ENCODE measurements around the gene RPGR.

The RPGR gene

GRCh38 chrX:38318606-38319005, 8.7 kb downstream of the RPGR start:
- DNase-seq = no peak

GRCh38 chrX:38318196-38318595, 9.1 kb downstream of the RPGR start:
- no peak for DNase-seq

DNA sequence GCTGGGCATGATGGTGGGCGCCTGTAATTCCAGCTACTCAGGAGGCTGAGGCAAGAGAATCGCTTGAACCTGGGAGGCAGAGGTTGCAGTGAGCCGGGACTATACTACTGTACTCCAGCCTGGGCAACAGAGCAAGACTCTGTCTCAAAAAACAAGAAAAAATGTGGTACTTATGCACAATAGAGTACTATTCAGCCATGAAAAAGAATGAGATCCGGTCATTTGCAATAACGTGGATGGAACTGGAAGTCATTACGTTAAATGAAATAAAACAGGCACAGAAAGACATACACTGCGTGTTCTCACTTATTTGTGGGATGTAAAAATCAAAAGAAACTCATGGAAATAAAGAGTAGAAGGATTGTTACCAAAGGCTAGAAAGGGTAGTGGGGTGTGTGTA, 12.1 kb downstream of the RPGR start:
- no peak for DNase-seq

- DNase-seq = no peak
These were observed 14.1 kb downstream of the RPGR start for GRCh38 chrX:38313190-38313589.

DNA sequence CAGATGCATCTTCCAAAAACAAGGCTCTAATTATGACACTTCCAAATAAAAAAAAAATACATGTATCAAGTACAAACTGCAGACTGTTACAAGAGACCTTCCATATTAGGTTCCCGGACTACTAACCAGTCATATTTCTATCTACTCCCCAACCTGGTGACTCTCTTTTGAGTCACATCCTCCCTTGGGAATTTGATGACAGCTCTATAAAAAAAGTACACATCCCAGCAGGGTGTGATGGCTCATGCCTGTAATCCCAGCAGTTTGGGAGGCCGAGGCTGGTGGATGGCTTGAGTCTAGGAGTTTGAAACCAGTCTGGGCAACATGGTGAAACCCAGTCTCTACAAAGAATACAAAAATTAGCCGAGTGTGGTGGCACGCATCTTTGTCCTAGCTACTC, 14.9 kb downstream of the RPGR start:
- DNase-seq = no peak

DNA sequence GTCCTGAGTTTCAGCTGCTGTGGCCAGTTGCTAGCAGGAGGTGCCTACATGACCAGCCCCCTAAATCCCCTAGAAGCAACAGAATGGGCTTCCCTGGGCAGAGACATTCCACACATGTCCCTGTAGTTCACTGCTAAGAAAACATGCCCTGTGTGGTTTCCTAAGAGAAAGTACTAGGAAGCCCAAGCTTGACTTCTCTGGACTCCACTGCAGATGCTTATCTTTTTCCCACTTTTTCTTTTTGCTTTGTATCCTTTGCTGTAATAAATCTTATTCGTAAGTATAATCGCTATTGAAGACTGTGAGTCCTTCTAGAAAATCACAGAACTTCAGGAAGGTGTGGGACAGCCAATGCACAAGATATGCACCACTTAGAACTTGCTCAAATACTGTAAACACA, 15.6 kb downstream of the RPGR start:
- DNase-seq = no peak

GRCh38 chrX:38305971-38306370, 21.3 kb downstream of the RPGR start:
- no peak for DNase-seq

DNA sequence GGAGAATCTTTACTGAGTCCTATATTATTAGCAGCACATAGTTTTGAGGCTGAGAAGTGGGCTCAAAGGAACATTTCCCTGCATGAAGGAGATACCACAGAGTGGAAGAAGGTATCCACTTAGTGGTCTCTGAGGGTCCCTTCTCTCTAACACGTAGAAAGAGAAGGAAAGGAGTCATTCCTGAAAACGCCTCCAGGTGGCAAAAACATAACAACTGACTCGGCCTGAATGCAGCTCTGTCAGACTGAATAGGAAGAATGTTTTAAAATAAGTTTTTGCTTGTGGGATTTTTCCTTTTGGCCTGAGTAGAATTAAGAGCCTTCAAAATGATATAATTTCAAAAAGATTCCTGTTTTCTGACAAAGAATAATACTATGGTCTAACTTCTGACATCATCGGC, 23.3 kb downstream of the RPGR start:
- no peak for DNase-seq

GRCh38 chrX:38293741-38294140, 33.6 kb downstream of the RPGR start:
- DNase-seq = no peak

DNA sequence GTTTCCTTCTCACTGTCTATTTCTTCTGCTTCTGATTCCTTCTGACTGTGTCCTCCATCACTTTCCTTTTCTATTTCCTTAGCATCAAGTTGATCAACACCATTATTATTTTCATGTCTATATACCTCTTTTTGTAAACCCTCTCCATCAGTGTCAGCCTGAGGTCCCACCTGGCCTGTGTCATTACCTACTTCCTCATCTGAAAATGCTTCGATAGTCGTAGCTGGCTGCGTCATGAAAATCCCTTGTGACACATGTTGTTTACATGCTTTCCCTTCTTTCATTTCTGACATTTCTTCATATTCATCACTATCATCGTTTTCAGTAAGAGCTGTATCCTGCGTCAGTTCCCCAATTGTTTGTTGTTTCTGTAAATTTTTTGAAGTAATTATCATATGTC, 39.6 kb downstream of the RPGR start:
- no peak for DNase-seq

DNA sequence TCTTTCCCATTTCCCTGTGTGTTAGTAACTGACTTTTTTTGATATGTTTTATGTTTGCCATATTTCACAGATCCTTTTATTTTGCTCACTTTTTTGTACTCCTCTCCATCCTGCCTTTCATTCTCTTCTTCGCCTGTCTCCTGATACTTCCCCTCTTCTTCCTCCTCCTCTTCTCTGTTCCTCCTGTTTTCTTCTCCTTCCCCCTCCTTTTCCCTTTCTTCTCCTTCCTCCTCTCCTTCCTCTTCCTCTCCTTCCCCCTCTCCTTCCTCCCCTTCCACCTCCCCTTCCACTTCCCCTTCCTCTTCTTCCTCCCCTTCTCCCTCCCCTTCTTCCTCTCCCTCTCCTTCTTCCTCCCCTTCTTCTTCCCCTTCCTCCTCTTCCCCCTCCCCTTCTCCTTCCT, 41.7 kb downstream of the RPGR start:
- DNase-seq = no peak

- no peak for DNase-seq
These were observed 45.3 kb downstream of the RPGR start for GRCh38 chrX:38282049-38282448.

- DNase-seq = no peak
These were observed 48.1 kb downstream of the RPGR start for GRCh38 chrX:38279188-38279587.

- no peak for DNase-seq
These were observed 48.6 kb downstream of the RPGR start for GRCh38 chrX:38278682-38279081.

DNA sequence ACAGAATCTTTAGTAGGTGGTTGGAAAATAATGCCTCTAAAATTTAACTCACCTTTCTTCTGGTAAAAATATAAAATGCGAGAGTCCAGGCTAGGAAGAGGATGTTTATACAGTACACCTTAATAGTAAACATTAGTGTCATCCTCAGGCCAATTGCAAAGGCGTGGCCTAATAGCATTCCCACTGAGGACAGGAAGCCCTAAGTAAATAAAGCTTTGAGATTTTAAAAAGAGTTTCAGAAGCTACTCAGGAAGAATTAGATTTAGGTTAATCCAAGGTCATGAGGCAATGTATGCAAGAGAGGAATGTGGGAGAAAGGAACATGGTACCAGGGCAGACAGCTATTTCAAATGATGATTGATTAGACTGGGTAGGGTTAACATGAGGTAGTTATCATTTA, 49.5 kb downstream of the RPGR start:
- no peak for DNase-seq

DNA sequence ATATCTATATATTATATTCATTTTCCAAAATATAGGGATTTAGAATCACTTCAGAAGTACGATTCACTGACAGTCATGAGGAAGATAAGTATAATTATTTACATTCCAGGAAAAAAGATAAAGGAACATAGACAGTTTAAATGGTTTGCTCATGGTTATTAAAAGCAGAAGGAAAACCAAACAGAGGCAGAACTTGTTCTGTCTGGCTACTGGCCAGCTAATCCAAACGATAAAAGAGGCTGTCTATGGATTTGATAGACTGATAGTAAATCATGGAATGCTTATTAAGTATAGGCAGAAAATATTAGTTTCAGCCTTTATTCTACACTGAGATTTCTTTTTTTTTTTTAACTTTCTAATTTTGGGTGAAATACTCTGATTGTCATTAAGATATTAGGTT, 50.2 kb downstream of the RPGR start:
- no peak for DNase-seq

DNA sequence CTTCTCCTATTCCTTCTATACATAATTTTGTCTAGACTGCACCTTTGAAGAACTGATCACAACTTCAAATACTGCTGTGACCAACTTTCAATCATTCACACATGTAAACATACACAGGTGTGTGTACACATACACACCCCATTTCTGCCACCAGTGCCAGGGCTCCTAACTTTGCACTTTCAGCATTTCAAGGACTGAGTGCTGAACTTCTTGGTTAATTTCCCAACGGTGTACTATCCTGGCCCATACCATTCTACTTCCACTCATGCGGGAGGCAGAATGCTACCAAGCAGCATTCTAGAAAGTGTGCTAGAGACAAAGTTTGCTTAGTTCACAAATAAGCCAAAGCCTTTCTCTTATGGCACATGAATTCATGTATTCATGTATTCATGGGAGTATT, 51.2 kb downstream of the RPGR start:
- no peak for DNase-seq

- DNase-seq = no peak
These were observed 51.7 kb downstream of the RPGR start for GRCh38 chrX:38275615-38276014.

GRCh38 chrX:38273453-38273852, 53.9 kb downstream of the RPGR start:
- no peak for DNase-seq

GRCh38 chrX:38271154-38271716, 56.1 kb downstream of the RPGR start:
- DNase-seq = no peak

DNA sequence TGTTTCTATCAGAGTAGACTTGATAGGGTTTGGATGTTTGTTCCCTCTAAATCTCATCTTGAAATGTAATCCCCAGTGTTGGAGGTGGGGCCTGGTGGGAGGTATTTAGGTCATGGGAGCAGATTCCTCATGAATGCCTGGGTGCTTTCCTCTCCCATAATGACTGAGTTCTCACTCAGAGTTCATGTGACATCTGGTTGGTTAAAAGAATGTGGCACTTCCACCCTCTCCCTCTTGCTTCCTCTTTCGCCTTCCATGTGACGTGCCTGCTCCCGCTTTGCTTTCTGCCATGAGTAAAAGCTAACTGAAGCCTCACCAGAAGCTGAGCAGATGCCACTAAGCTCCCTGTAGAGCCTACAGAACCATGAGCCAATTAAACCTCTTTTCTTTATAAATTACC, 59.3 kb downstream of the RPGR start:
- DNase-seq = no peak

DNA sequence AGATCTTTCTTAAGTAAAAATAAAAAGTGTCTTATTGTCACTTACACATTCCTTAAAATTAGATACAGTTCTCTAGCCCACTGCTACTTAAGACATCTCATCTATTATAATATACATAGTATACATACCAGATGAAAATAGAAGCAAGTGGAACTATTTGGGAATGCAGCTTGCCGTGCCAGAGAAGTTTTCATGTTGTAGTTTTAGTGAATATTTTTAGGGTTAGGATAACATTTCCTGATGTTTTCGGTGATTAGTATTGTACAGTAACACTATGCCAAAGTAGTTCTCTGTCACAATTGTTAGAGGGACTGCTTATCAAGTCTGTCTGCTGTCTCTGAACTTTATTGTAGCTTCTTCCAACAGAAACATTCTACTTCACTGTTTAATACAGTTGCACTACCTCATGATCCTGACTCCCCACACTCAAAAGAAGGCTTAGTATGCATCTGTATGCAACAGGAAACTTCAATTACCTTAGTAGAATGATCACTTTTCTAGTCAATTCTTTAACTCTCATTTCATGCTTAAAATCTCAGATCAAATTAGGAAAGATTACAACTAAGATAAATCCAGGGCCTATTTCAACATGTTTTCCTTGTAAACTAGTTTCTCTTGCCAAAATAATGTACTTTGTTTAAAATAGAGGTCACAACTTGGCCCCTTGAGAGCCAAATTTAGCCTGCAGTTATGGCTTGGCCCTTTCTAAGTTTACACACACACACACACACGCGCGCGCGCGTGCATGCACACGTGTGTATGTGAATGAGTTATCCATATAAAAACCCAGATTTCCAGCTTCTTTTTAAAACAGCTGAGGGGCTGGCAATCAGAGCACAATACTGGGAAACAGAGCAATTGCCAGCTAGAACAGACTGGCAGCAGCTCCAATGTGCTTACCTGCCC, 64.3 kb downstream of the RPGR start:
- no peak for DNase-seq

DNA sequence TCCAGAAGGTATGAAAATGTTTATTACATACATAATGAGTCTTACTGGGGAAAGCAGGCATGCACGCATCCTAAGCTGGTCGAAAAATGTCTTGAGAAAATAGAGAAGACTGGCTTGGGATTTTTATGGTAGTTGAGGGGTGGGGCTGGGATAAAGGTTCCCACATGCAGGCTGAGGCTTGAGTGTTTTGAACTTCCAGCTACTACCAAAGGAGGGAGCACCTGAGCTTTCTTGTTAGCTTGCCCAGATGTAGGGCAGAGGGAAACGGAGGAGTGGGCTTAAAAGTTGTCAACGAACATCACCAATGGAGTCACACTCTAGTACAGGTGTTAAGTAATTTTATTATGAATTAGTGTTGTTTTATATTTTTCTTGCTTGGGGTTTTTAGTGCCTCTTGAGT, 67.1 kb downstream of the RPGR start:
- DNase-seq = no peak

GRCh38 chrX:38256019-38256418, 71.3 kb downstream of the RPGR start:
- no peak for DNase-seq

DNA sequence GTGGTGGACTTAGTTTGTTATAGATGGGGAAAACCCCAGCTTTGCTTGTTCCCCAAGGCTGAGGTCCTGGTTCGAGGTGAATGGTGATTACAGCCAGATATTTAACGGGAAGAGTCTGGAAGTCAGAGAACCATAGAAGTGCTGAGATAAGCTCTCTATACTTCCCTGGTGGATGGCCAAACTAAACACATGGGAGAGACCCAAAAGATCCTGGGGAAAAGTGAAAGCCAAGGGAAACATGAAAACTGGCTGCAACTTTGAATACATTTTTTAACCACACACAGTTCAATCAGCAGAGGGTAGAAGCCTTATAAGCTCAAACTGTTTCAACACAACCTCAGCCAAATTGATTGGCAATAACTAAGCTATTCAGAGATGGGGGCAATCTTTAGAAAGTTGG, 77.3 kb downstream of the RPGR start:
- DNase-seq = no peak

Measured in GOT3 (cell line).